DND-41 (cell line): Measurements from ENCODE around the gene MCUR1.

Experiments
- ATAC-seq: fragments of 200-7000 bp; cut with Tn5 transposase; 3 replicates; pipeline ENCODE4 v1.9.1; 2021; ENCODE audit warnings: low read depth; ENCODE audit not compliant: insufficient read depth
- DNase-seq: peaks from one replicate; pipeline ENCODE4 v3.0.0-alpha.2; 2020
- H2AFZ ChIP-seq: 2 replicates; pipeline ENCODE4 v1.6.0; 2012; ENCODE audit warnings: low read depth, low read length
- H3K27ac ChIP-seq: 2 replicates; pipeline ENCODE4 v1.5.1; 2012; ENCODE audit warnings: low read length, inconsistent platforms
- H3K27me3 ChIP-seq: fragments of 200-600 bp; sonication (generic); 2 replicates; pipeline ENCODE4 v1.6.0; 2012; ENCODE audit warnings: low read length, mild to moderate bottlenecking, inconsistent platforms; ENCODE audit not compliant: insufficient read depth, poor library complexity
- H3K36me3 ChIP-seq: 2 replicates; pipeline ENCODE4 v1.5.1; 2012; ENCODE audit warnings: low read length, inconsistent platforms; ENCODE audit not compliant: insufficient read depth
- H3K4me1 ChIP-seq: 2 replicates; pipeline ENCODE4 v1.5.1; 2012; ENCODE audit warnings: mild to moderate bottlenecking, low read length; ENCODE audit not compliant: insufficient read depth
- H3K4me2 ChIP-seq: 2 replicates; pipeline ENCODE4 v1.6.0; 2012; ENCODE audit warnings: mild to moderate bottlenecking, moderate library complexity, low read length, inconsistent platforms; ENCODE audit not compliant: insufficient read depth
- H3K4me3 ChIP-seq, 2 experiments: fragments of 200-600 bp in 1 of 2; shearing (Covaris generic) in 1 of 2; 2 replicates each; pipeline ENCODE4 v1.5.1; 2012 to 2016; ENCODE audit warnings: inconsistent platforms in 2 of 2, low read length in 2 of 2, mild to moderate bottlenecking in 2 of 2, low read depth in 1 of 2, moderate library complexity in 1 of 2
- H3K79me2 ChIP-seq: 2 replicates; pipeline ENCODE4 v1.6.0; 2012; ENCODE audit warnings: low read length, inconsistent platforms; ENCODE audit not compliant: insufficient read depth
- H3K9ac ChIP-seq: 2 replicates; pipeline ENCODE4 v1.6.0; 2012; ENCODE audit warnings: low read depth, mild to moderate bottlenecking, inconsistent platforms, low read length, moderate library complexity
- H3K9me3 ChIP-seq: 2 replicates; pipeline ENCODE4 v1.5.1; 2012; ENCODE audit warnings: low read length, moderate library complexity, mild to moderate bottlenecking, inconsistent platforms; ENCODE audit not compliant: insufficient read depth, severe bottlenecking
- H4K20me1 ChIP-seq: 2 replicates; pipeline ENCODE4 v1.6.0; 2012; ENCODE audit warnings: low read length; ENCODE audit not compliant: insufficient read depth
- CTCF ChIP-seq: IDR thresholded peaks from 2 replicates; pipeline ENCODE4 v1.5.1; 2012; ENCODE audit warnings: borderline replicate concordance, low read length, moderate library complexity, mild to moderate bottlenecking; ENCODE audit not compliant: poor library complexity, severe bottlenecking; ENCODE audit errors: extremely low read depth
- EZH2 ChIP-seq: IDR thresholded peaks from 3 replicates; pipeline ENCODE4 v1.6.1; 2012; ENCODE audit warnings: borderline replicate concordance, low read depth, mild to moderate bottlenecking, moderate library complexity, low read length, inconsistent platforms; ENCODE audit not compliant: severe bottlenecking

MCUR1 gene

DNA sequence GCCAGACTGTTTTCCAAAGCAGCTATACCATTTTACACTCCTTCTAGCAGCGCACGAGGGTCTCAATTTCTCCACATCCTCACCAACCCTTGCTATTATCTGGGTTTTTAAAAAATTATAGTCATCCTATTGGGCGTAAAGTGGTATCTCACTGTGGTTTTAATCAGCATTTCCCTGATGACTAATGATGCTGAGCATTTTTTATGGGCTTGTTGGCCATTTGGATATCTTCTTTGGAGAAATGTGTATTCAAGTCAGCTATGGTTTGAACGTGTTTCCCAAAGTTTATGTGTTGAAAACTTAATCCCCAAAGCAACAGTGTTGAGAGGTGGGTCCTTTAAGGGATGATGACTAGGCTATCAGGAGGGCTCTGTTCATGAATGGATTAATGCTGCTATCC, 6.7 kb downstream of the MCUR1 start:
- H2AFZ ChIP-seq, result no peak overlapping the region
- H3K4me1 ChIP-seq, result peaks cover 17% of the 10 kb centered on the region
- H3K36me3 ChIP-seq, result peaks cover 52% of the 10 kb centered on the region
- H3K27me3 ChIP-seq, result no peaks in the 10 kb centered on the region
- no peak for ATAC-seq
- DNase-seq, result no peak
- H3K4me2 ChIP-seq, result no peak overlapping the region
- H3K9ac ChIP-seq, result no peak overlapping the region
- peaks cover 27% of the 10 kb centered on the region for H4K20me1 ChIP-seq
- H3K27ac ChIP-seq, result no peak overlapping the region
- no peak overlapping the region for H3K4me3 ChIP-seq
- no peak for TF ChIP-seq CTCF
- TF ChIP-seq EZH2, result no peak
- H3K79me2 ChIP-seq, result peaks cover 59% of the 10 kb centered on the region
- H3K9me3 ChIP-seq, result no peaks in the 10 kb centered on the region

DNA sequence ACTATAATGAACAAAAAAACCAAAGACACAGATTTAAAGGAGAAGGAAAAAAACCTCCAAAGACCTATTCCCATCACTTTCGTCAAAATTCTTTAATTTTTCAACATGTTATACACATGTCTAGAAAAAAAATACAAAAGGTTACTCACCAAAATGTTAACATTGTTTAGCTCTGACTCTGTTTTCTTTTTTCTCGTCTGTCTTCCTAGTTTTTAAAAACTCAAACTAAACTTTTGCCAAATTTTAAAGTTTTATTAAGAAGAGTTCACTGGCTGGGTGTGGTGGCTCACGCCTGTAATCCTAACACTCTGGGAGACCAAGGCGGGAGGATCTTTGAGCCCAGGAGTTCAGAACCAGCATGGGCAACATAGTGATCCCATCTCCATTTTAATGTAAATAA, 10.8 kb downstream of the MCUR1 start:
- H3K4me1 ChIP-seq, result no peaks in the 10 kb centered on the region
- no peaks in the 10 kb centered on the region for H3K27me3 ChIP-seq
- peaks cover 78% of the 10 kb centered on the region for H3K36me3 ChIP-seq
- H2AFZ ChIP-seq, result no peak overlapping the region
- no peak overlapping the region for H3K27ac ChIP-seq
- no peak for ATAC-seq
- peaks cover 7% of the 10 kb centered on the region; the same call in 1 of the 2 replicates for H4K20me1 ChIP-seq
- H3K9ac ChIP-seq, result no peak overlapping the region
- no peak for DNase-seq
- no peak overlapping the region for H3K4me2 ChIP-seq
- TF ChIP-seq EZH2 (no peak), CTCF (no peak)
- H3K79me2 ChIP-seq, result peaks cover 18% of the 10 kb centered on the region
- no peaks in the 10 kb centered on the region for H3K9me3 ChIP-seq
- H3K4me3 ChIP-seq, result no peak overlapping the region

- no peak for TF ChIP-seq EZH2
- TF ChIP-seq CTCF, result no peak
- Histone ChIP-seq H3K9ac (no peak overlapping the region), H4K20me1 (no peaks in the 10 kb centered on the region), H3K4me3 (no peak overlapping the region), H2AFZ (no peak overlapping the region), H3K4me2 (no peak overlapping the region), H3K9me3 (no peaks in the 10 kb centered on the region), H3K27ac (no peak overlapping the region), H3K36me3 (peaks cover 67% of the 10 kb centered on the region), H3K4me1 (no peaks in the 10 kb centered on the region), H3K27me3 (no peaks in the 10 kb centered on the region), H3K79me2 (no peaks in the 10 kb centered on the region)
- DNase-seq (no peak), ATAC-seq (no peak)
Observed at GRCh38 chr6:13800615-13801014, 13.7 kb downstream of the MCUR1 start.

DNA sequence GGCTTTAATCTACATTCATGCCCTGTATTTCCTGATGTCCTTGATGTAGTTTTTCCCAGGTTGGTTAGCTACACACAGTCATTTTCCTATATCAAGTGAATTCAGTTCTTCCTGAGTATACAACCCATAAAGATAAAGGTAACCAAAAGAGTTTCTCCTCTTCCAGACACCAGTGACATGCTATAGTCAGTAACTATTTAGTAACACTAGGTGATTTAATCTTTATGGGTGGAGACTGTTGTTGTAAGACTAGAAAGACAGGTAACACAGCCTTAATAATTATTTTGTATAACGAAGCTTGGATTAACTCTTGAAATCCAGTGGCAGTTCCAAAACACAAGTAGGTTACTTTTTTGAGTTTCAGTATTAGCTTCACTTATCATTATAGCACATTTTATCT, 17.6 kb downstream of the MCUR1 start:
- Histone ChIP-seq H3K4me2 (no peak overlapping the region), H3K27ac (no peak overlapping the region), H3K36me3 (peaks cover 62% of the 10 kb centered on the region), H3K9ac (no peak overlapping the region), H3K79me2 (no peaks in the 10 kb centered on the region), H3K4me1 (peaks cover 9% of the 10 kb centered on the region), H3K27me3 (no peaks in the 10 kb centered on the region), H3K9me3 (no peaks in the 10 kb centered on the region), H2AFZ (no peak overlapping the region), H3K4me3 (no peak overlapping the region), H4K20me1 (no peaks in the 10 kb centered on the region)
- ATAC-seq, result no peak
- no peak for DNase-seq
- TF ChIP-seq CTCF, result no peak
- no peak for TF ChIP-seq EZH2
